Epithelial cell of proximal tubule (primary cell): Measurements from ENCODE around the gene RAB26. TPM values are rescaled to one million over a fixed set of nuclear protein-coding genes. Genes with fewer than 3 reads are reported as not detected.
"Not testable (repeated sequence)": the region's sequence is repeated elsewhere in the genome, so short reads cannot be mapped to it uniquely, and the experiment has no call there.

Experiments used
- DNase-seq: peaks from one replicate; pipeline ENCODE4 v3.0.0-alpha.2; 2011; ENCODE audit warnings: low read depth
- H3K4me3 ChIP-seq: 2 replicates; pipeline ENCODE4 v1.5.1; 2011; ENCODE audit warnings: low read depth, mild to moderate bottlenecking, low read length
- total RNA-seq: library from RNA; depleted of rRNA; stranded (reverse); fragments of >200 nt; gene quantifications from 2 replicates; pipeline ENCODE4 v1.2.3, GENCODE V29; 2015
- TF ChIP-seq, protein P1 (sequence below): conservative IDR thresholded peaks from 2 replicates; pipeline ENCODE4 v1.5.1; 2012; ENCODE audit warnings: low read depth, mild to moderate bottlenecking, low read length

The RAB26 gene, protein sequence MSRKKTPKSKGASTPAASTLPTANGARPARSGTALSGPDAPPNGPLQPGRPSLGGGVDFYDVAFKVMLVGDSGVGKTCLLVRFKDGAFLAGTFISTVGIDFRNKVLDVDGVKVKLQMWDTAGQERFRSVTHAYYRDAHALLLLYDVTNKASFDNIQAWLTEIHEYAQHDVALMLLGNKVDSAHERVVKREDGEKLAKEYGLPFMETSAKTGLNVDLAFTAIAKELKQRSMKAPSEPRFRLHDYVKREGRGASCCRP
- total RNA-seq: 2.3 and 11.6 TPM in 2 replicates

DNA sequence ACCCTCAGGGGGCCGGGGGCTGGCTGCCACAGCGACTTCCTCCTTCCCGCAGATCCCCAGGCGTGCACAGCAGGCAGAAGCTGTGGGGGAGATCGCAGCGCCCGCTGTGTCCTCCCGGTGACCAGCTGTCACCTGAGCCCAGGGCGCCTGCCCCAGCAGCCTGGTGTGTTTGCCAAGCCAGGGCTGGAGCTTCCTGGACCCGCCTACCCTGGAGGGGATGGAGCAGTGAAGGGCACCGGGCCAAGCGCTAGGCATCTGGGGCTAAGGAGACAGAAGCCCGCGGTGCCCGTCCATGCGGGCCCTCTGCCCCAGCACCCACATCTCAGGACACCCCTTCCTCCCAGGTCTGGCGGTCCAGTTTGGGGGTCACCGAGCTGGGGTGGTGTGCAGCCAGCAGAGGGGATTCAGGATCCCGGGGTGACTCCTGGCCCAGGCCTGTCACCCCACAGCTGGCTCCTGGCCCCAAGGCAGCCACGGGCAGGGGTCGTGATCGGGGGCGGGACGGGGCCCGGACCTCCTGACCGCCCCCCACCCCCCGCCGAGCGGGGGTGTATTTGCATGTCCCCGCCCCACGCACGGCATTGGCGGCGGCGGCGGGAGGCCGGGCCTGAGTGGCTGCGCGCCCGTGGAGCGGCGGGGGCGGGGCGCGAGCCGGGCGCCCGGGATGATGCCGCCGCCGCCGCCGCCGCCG is at the start of gene RAB26:
Gene RAB26, plus strand, starts transcription at position 645 of the 691 bp plus-strand sequence. CDS start 159 bp downstream, outside the sequence.
- TF ChIP-seq, protein P1, sequence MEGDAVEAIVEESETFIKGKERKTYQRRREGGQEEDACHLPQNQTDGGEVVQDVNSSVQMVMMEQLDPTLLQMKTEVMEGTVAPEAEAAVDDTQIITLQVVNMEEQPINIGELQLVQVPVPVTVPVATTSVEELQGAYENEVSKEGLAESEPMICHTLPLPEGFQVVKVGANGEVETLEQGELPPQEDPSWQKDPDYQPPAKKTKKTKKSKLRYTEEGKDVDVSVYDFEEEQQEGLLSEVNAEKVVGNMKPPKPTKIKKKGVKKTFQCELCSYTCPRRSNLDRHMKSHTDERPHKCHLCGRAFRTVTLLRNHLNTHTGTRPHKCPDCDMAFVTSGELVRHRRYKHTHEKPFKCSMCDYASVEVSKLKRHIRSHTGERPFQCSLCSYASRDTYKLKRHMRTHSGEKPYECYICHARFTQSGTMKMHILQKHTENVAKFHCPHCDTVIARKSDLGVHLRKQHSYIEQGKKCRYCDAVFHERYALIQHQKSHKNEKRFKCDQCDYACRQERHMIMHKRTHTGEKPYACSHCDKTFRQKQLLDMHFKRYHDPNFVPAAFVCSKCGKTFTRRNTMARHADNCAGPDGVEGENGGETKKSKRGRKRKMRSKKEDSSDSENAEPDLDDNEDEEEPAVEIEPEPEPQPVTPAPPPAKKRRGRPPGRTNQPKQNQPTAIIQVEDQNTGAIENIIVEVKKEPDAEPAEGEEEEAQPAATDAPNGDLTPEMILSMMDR: no peak
- DNase-seq: no peak

DNA sequence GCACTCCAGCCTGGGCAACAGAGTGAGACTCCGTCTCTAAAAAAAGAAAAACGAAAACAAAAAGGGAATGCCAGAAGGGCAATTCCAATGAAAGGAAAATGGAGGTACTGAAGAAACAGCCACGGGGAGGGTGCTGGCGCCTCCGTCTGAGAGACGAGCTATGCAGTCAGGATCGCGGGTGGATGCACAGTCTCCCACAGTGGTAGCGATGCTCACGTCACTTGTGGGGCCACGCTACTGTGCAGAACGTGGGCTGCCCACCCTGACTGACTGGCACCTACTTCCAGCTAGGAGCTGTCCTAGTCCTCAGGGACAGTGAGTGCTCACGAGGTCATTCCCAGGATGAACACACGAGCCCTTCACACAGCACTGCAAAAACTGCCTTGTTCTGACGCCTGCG is 46.8 kb upstream of the RAB26 start:
- not testable (repeated sequence) for H3K4me3 ChIP-seq, DNase-seq

More for the DNA sequence above, at the start of gene RAB26:
- H3K4me3 ChIP-seq: peak within 1 kb of the TSS; percentile 56

DNA sequence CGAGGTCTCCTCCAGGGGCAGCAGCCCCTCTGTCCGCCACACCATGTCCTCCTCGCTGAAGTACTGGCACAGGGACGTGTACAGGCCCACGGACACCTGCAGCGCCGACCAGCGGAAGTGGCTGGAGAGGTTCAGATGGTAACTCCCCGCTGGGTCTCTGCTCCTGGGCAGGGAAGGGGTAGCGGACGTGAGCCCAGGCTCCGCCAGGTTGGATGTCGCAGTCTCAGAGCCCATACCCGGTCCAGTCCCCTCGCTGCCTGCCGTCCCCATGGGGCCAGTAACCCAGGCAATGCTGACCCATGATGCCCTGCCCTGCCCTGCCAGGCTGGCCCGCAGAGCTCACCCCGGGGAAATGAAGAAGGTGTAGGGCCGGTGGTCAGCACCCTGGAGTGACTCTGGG is 46.0 kb upstream of the RAB26 start:
- TF ChIP-seq, protein P1: no peak

DNA sequence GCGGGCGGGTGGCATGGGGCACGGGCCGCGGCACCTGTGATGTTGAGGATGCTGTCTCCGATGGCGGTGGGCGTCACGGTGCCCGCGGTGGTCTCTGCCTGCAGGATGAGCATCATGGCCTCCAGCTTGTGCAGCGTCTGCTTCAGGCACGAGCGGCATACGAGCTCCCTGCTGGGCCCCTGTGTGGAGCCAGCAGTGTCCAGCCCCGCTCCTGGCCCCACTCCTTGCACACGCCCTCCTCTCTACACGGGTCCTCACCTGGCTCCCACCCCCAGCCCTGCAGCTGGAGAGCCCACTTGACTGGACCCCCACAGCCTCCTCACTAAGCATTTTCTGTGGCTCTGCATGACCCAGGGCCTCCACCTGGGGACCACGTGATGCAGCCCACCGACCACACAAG is 44.0 kb upstream of the RAB26 start:
- DNase-seq, H3K4me3 ChIP-seq: not testable (repeated sequence)

More for the DNA sequence above, 46.0 kb upstream of the RAB26 start:
- no peak overlapping the region for H3K4me3 ChIP-seq
- no peak for DNase-seq

DNA sequence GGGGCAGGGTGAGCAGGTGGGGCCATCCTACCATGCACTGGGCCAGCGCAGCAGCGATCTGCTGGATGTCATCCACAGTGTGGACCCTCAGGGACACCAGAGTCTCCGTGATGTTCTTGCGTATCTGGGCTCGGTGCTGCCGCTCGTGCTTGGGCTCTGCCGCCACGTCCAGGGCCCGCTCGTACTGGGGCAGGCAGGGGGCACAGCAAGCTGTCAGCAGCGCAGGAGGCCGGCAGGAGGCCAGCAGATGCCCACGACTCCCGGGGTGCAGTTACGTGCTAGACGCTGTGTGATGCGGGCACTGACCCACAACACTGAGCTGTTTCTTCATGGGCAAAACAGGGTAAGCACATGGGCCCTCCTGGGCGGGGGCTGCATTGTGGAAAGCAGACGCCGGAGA is 43.1 kb upstream of the RAB26 start:
- not testable (repeated sequence) for H3K4me3 ChIP-seq, DNase-seq

DNA sequence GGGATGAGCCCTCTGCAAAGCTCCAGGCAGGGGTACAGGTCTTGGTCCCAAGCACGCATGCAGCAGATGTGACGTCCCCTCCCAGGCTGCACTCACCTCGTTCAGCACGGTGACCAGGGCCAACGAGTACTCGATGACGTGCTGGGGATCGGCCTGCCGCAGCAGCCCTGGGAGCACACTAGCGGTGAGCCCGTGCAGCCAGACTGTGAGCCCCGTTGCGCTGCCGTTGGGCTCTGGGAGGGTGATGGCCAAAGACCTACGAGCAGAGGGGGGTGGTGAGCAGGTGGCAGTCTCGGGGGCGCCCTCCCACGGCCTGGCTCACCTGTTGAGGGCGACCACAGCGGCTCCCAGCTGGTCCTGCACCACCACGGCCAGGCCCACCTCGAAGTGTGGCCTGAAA is 42.7 kb upstream of the RAB26 start:
- not testable (repeated sequence) for H3K4me3 ChIP-seq, DNase-seq

DNA sequence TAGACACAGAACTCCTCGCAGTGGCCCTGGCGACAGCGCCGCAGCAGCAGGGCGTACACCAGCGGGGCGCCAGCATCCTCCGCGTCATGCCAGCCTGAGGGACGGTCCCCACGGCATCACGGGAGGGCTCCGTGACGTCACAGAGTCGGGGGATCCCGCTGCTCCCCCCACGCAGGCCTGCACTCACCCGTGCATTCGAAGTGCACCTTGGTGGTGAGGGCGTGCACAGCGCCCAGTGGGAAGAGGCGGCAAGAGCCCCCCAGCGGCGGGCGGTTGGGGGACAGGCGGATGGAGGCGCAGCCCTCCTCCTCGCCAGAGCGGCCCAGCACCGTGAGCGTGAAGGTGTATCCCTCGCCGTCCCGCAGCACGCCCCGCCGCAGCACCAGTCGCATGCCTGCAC is 42.2 kb upstream of the RAB26 start:
- H3K4me3 ChIP-seq: not testable (repeated sequence)

DNA sequence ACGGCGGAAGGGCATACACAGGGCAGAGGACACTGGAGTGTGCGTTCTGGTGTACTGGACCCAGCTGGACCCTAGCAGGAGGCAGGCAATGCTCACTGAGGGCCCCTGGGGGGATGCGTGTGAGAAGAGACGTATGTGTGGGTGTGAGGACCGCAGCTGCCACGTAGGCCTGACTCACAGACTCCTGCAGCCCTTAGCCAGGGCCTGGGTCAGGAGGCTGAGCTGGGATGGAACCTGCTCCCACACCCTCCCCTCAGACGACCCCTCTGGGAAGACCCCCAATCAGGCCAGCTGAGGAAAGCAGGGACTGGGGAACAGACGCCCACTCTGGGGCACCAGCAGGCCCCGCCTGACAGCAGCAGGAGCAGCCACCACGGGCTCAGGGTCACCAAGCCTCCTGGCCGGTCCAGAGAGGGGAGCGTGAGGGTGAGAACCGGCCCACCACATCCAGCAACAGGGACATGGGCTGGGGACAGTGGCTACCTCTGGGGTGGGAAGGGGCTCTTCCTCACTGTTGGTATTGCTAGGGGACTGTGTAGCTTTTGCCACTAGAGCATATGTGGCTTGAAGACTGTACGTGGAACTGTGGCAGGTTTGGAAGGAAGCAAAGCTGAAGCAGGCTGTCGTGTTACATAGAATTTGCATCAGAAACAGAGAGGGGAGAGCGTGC is 41.2 kb upstream of the RAB26 start:
- not testable (repeated sequence) for DNase-seq, H3K4me3 ChIP-seq

More for the DNA sequence above, 42.2 kb upstream of the RAB26 start:
- DNase-seq: not testable (repeated sequence)

DNA sequence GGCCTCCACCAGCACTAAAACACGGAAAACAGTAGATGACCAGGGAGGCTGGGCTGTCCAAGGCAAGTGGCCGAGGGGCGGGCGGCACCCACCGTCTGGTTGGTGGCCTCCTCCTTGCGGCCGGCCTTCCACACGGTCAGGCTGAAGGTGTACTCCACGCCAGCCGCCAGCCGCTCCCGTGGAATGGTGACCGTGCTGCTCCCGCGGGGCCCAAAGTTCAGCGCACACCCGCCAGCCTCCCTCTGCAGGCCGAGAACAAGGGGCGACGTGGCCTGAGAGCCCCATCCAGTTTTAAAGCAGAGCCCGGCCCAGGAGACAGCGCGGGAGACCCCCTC is 40.7 kb upstream of the RAB26 start:
- not testable (repeated sequence) for DNase-seq, H3K4me3 ChIP-seq

DNA sequence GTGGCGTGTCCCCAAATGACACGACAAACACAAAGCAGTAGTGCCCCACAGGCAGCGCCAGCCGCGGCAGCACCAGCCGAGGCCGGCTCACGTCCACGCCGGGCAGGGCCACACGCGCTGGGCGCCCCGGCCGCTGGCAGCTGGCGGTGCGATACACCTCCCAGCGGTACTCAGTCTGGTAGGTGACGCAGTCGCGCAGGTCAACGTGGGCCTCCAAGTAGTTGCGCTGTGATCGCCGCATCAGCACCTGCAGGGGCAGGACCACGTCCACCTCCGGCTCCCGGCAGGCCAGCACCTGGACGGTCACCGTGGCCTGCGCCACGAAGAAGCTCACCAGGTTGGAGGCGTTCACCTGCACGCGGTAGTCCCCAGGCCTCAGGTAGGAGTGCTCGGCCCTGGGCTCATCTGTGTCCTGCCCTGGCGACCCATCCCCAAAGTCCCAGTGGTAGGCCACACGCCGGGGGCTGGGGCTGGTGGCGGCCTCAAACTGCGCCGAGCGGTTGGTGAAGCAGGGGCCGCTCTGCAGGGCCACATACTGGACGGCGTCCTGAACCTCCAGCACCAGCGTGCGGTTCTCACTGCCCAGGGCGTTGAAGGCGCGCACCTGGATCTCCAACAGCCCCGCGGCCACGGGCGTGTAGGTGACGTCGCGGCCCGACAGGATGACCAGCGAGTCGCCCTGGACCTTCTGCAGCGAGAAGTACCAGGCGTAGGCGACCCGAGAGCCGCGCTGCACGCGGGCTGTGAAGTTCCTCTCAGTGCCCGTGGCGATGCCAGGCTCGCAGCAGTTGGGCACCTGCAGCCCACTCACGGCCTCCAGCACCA is 39.8 kb upstream of the RAB26 start:
- not testable (repeated sequence) for H3K4me3 ChIP-seq, DNase-seq

DNA sequence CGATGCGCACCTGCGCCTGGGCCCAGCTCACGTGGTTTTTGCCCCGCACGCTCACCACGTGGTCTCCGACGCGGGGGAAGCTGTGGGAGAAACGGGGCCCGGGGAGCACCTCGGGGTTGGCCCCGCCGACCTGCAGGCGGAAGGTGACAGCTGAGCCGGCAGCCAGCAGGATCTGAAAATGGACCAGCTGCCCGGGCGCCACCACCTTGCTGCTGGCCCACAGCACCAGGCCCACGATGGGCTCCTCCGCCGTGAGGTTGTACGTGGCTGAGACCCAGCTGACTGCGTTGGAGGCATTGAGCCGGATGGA is 39.2 kb upstream of the RAB26 start:
- DNase-seq: not testable (repeated sequence)

DNA sequence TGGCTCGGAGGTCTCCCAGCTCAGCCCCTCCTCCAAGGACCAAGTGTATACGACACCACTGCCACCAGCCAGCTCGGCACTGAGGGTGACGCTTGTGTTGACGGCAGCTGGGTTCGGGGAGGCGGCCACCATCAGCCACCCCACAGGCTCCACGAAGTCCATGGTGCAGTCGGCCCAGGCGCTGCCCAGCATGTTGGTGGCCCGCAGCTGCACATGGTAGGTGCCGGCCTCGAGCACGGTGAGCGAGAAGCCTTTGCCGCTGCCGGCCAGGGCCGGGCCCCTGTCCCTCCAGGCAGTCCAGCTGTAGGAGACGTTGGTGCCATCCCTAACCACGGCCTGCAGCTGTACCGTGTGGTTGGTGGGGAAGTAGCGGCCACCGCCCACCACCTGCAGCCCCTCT is 38.6 kb upstream of the RAB26 start:
- not testable (repeated sequence) for H3K4me3 ChIP-seq, DNase-seq

More for the DNA sequence above, 39.2 kb upstream of the RAB26 start:
- H3K4me3 ChIP-seq: not testable (repeated sequence)

DNA sequence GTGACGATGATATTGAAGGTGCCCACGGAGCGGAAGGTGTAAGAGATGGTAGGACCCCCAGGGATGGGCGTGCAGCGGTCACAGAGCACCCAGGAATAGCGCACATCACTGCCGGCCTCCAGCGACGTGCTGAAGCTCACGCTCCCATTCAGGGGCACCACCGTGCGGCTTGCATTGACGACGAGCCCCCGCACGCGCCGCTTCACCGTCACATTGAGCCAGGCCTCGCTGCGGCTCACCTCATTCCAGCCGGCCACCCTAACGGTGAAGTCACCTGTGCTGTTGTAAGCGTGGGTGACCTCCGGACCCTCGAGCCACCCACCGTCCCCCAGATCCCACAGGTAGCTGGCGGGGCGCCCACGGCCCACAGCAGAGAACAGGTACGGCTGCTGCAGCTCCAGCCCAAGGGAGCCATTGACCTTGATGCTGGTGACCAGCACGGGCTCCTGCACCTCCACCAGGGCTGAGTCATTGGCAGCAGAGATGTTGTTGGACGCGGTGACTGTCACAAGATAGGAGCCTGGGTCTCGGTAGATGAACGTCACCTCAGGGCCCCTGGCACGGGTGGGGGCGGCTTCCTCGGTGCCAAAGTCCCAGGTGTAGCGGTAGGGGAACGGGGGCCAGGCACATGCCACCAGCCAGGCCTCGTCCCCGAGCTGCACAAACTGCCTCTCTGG is 38.0 kb upstream of the RAB26 start:
- not testable (repeated sequence) for H3K4me3 ChIP-seq, DNase-seq

DNA sequence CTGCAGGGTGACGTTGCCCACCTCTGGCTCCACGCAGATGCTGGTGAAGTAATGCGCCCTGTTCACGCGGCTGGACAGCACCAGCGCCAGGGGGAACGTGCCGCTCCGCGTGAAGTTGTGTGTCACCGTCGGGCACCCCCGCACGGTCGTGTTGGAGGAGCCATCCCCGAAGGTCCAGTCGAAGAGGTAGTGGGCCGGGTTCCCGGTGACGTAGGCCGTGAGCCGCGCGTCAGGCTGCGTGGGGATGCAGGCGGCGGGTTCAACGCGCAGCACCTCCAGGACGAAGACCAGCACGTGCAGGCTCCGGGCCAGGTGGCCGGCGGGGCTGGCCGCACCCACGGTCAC is 37.4 kb upstream of the RAB26 start:
- not testable (repeated sequence) for DNase-seq, H3K4me3 ChIP-seq

DNA sequence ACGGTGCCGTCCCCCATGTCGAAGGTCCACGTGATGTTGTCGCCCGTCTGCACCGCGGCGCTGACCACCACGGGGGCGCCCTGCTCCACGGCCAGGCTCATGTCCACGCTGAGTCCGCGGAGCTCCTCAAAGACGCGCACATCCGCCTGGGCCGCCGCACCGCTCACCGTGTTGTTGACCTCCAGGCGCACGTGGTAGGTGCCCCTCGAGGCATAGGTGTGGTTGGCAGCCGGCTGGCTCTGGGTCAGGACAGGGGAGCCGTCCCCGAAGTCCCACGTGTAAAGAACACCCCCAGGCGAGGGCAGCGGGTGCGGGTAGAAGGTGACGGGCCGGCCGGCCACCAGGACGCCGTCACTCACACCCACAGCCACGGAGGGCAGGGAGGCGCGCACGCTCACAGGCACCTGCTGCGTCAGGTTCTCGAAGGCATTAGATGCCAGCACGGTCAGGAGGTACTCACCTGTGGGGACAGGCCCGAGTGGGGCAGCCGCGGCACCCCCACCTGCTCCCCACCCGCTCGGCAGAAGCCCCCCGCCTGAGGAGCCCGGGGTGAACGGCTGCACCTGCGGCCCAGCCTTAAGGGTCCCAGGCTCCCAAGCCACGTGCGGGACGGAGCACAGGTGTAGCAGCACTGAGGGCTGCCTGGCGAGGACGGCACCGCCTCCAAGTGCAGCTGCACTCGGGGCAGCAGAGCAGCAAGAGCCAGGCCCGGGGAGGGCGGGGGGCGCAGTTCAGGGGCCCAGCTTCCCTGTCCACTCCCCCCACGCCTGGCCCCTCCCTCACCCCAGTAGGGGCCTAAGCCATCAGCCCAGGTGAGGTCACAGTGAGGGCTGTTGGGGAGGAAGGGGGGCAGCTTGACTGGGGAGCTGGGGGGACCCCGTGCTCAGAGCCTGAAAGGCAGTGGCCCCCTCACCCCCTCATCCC is 36.8 kb upstream of the RAB26 start:
- DNase-seq, H3K4me3 ChIP-seq: not testable (repeated sequence)
